Measurements from ENCODE around the gene AFDN.

GRCh38 chr6:167957626-167958025, 130.9 kb downstream of the AFDN start:
- TF ChIP-seq ZBTB33 (IDR thresholded peaks at IDR 0.05; ENCODE audit: borderline replicate concordance, low read depth) (no peak), CTCF (IDR thresholded peaks at IDR 0.05) (no peak), REST (IDR thresholded peaks at IDR 0.05; ENCODE audit: low read depth, low read length) (no peak), RAD21 (IDR thresholded peaks at IDR 0.05; ENCODE audit: low read length) (no peak), EZH2phosphoT487 (IDR thresholded peaks at IDR 0.05; ENCODE audit: borderline replicate concordance, low read depth) (no peak), SMC3 (IDR thresholded peaks at IDR 0.05; ENCODE audit: low read depth, low read length) (no peak), USF1 (IDR thresholded peaks at IDR 0.05; ENCODE audit: borderline replicate concordance, low read depth) (no peak), FOXM1 (IDR thresholded peaks at IDR 0.05; ENCODE audit: low read depth) (no peak), NFIC (IDR thresholded peaks at IDR 0.05; ENCODE audit: borderline replicate concordance) (no peak), USF2 (IDR thresholded peaks at IDR 0.05; ENCODE audit: borderline replicate concordance, low read depth, low read length) (no peak), FOXJ3 (CRISPR knock-in tag; IDR thresholded peaks at IDR 0.05) (no peak), JUND (IDR thresholded peaks at IDR 0.05) (no peak), TAF1 (IDR thresholded peaks at IDR 0.05; ENCODE audit: borderline replicate concordance, low read depth, low read length) (no peak)
